ENCODE results near the gene ZCCHC4.
"Not testable (repeated sequence)": the region's sequence is repeated elsewhere in the genome, so short reads cannot be mapped to it uniquely, and the experiment has no call there.

The ZCCHC4 gene

GRCh38 chr4:25367877-25368276, 55.3 kb downstream of the ZCCHC4 start:
- H3K79me2 ChIP-seq (ENCODE audit: insufficient read depth, low read length): no peaks in the 10 kb centered on the region
- no peaks in the 10 kb centered on the region for H3K4me1 ChIP-seq (ENCODE audit: insufficient read depth, low read length)

GRCh38 chr4:25368315-25368714, 55.7 kb downstream of the ZCCHC4 start:
- Histone ChIP-seq H3K4me2 (ENCODE audit: insufficient read depth, low read length) (no peak overlapping the region), H3K36me3 (ENCODE audit: insufficient read depth, low read length) (peaks cover 21% of the 10 kb centered on the region; the same call in 1 of the 2 replicates), H3K27me3 (ENCODE audit: insufficient read depth, low read length, poor library complexity) (no peaks in the 10 kb centered on the region), H3K4me1 (ENCODE audit: insufficient read depth, low read length) (no peaks in the 10 kb centered on the region), H3K9ac (ENCODE audit: low read depth, low read length) (no peak overlapping the region), H4K20me1 (ENCODE audit: insufficient read depth, low read length) (no peaks in the 10 kb centered on the region), H3K79me2 (ENCODE audit: insufficient read depth, low read length) (no peaks in the 10 kb centered on the region), H3K27ac (ENCODE audit: low read length) (no peak overlapping the region), H2AFZ (ENCODE audit: low read depth, low read length) (no peak overlapping the region), H3K9me3 (ENCODE audit: insufficient read depth, low read length, severe bottlenecking) (no peaks in the 10 kb centered on the region), H3K4me3 (ENCODE audit: low read depth in 1 of 2, low read length in 2 of 2) (no peak overlapping the region)
- TF ChIP-seq CTCF (IDR thresholded peaks at IDR 0.05; ENCODE audit: borderline replicate concordance, extremely low read depth, low read length, poor library complexity, severe bottlenecking): no peak
- TF ChIP-seq EZH2 (IDR thresholded peaks at IDR 0.05; ENCODE audit: borderline replicate concordance, low read depth, low read length, severe bottlenecking): no peak
- no peak for DNase-seq
- no peak for ATAC-seq (ENCODE audit: insufficient read depth, low read depth)

More at GRCh38 chr4:25367877-25368276, 55.3 kb downstream of the ZCCHC4 start:
- no peaks in the 10 kb centered on the region for H3K27me3 ChIP-seq (ENCODE audit: insufficient read depth, low read length, poor library complexity)
- no peak overlapping the region for H3K4me2 ChIP-seq (ENCODE audit: insufficient read depth, low read length)
- TF ChIP-seq CTCF (IDR thresholded peaks at IDR 0.05; ENCODE audit: borderline replicate concordance, extremely low read depth, low read length, poor library complexity, severe bottlenecking) (no peak), EZH2 (IDR thresholded peaks at IDR 0.05; ENCODE audit: borderline replicate concordance, low read depth, low read length, severe bottlenecking) (no peak)
- no peak overlapping the region for H3K27ac ChIP-seq (ENCODE audit: low read length)
- no peak overlapping the region for H2AFZ ChIP-seq (ENCODE audit: low read depth, low read length)
- no peaks in the 10 kb centered on the region for H3K9me3 ChIP-seq (ENCODE audit: insufficient read depth, low read length, severe bottlenecking)
- H4K20me1 ChIP-seq (ENCODE audit: insufficient read depth, low read length): no peaks in the 10 kb centered on the region
- H3K9ac ChIP-seq (ENCODE audit: low read depth, low read length): no peak overlapping the region
- no peak for DNase-seq
- H3K36me3 ChIP-seq (ENCODE audit: insufficient read depth, low read length): peaks cover 21% of the 10 kb centered on the region; the same call in 1 of the 2 replicates
- H3K4me3 ChIP-seq (ENCODE audit: low read depth in 1 of 2, low read length in 2 of 2): no peak overlapping the region
- ATAC-seq (ENCODE audit: insufficient read depth, low read depth): no peak

- Histone ChIP-seq H3K36me3 (ENCODE audit: insufficient read depth, low read length) (peaks cover 15% of the 10 kb centered on the region; the same call in 1 of the 2 replicates), H3K4me3 (ENCODE audit: low read depth in 1 of 2, low read length in 2 of 2) (no peak overlapping the region), H3K27me3 (ENCODE audit: insufficient read depth, low read length, poor library complexity) (no peaks in the 10 kb centered on the region), H4K20me1 (ENCODE audit: insufficient read depth, low read length) (no peaks in the 10 kb centered on the region), H3K27ac (ENCODE audit: low read length) (no peak overlapping the region), H3K9me3 (ENCODE audit: insufficient read depth, low read length, severe bottlenecking) (no peaks in the 10 kb centered on the region), H3K9ac (ENCODE audit: low read depth, low read length) (no peak overlapping the region), H2AFZ (ENCODE audit: low read depth, low read length) (no peak overlapping the region), H3K4me1 (ENCODE audit: insufficient read depth, low read length) (no peaks in the 10 kb centered on the region), H3K4me2 (ENCODE audit: insufficient read depth, low read length) (no peak overlapping the region), H3K79me2 (ENCODE audit: insufficient read depth, low read length) (no peaks in the 10 kb centered on the region)
- DNase-seq (no peak), ATAC-seq (ENCODE audit: insufficient read depth, low read depth) (no peak)
- TF ChIP-seq CTCF (IDR thresholded peaks at IDR 0.05; ENCODE audit: borderline replicate concordance, extremely low read depth, low read length, poor library complexity, severe bottlenecking): no peak
- TF ChIP-seq EZH2 (IDR thresholded peaks at IDR 0.05; ENCODE audit: borderline replicate concordance, low read depth, low read length, severe bottlenecking): no peak
Measured at GRCh38 chr4:25370242-25370641, 57.7 kb downstream of the ZCCHC4 start.

- H3K9me3 ChIP-seq (ENCODE audit: insufficient read depth, low read length, severe bottlenecking); H3K27me3 ChIP-seq (ENCODE audit: insufficient read depth, low read length, poor library complexity): not testable (repeated sequence)
Measured at GRCh38 chr4:25372549-25372948, 60.0 kb downstream of the ZCCHC4 start.

More at GRCh38 chr4:25372549-25372948, 60.0 kb downstream of the ZCCHC4 start:
- H3K4me1 ChIP-seq (ENCODE audit: insufficient read depth, low read length); H3K79me2 ChIP-seq (ENCODE audit: insufficient read depth, low read length); H2AFZ ChIP-seq (ENCODE audit: low read depth, low read length); DNase-seq; H4K20me1 ChIP-seq (ENCODE audit: insufficient read depth, low read length); H3K27ac ChIP-seq (ENCODE audit: low read length); H3K9ac ChIP-seq (ENCODE audit: low read depth, low read length); H3K4me2 ChIP-seq (ENCODE audit: insufficient read depth, low read length); H3K4me3 ChIP-seq (ENCODE audit: low read depth in 1 of 2, low read length in 2 of 2); ATAC-seq (ENCODE audit: insufficient read depth, low read depth): not testable (repeated sequence)
- H3K36me3 ChIP-seq (ENCODE audit: insufficient read depth, low read length): peaks cover 15% of the 10 kb centered on the region; the same call in 1 of the 2 replicates
